ENCODE measurements around the gene ZNF541. TPM values are rescaled to one million over a fixed set of nuclear protein-coding genes. Genes with fewer than 3 reads are reported as not detected.
A peak's percentile ranks its signal among the peaks of the same experiment; 100 is the strongest.

Gene ZNF541
- polyA plus RNA-seq, 3 donors, result not detected

GRCh38 chr19:47582320-47582909 lies 9.5 kb upstream of the ZNF541 start:
- H3K4me1 Mint-ChIP-seq, result peaks cover 6% of the 10 kb centered on the region
- peaks cover 15 to 30% (median 17%) of the 10 kb centered on the region in 3 donors for H3K27me3 Mint-ChIP-seq (ENCODE audit: low read depth in 3 of 3)
- Histone ChIP-seq H3K4me1 (ENCODE audit: control insufficient read depth in 1 of 2, insufficient read depth in 2 of 2, low read length in 2 of 2) (no peaks in the 10 kb centered on the region), H4K20me1 (ENCODE audit: insufficient read depth, low read length) (no peaks in the 10 kb centered on the region), H3K27me3 (ENCODE audit: control insufficient read depth in 2 of 2, insufficient read depth in 2 of 2, low read length in 2 of 2) (peaks cover 0 to 6% of the 10 kb centered on the region in 2 donors), H3K9me3 (replicated peaks in 1 of 2; ENCODE audit: control insufficient read depth in 1 of 2, insufficient read depth in 1 of 2, low read length in 2 of 2) (peaks cover 10 to 26% of the 10 kb centered on the region in 2 donors), H3K36me3 (replicated peaks in 1 of 2; ENCODE audit: control insufficient read depth in 1 of 2, insufficient read depth in 2 of 2, low read length in 2 of 2) (no peaks in the 10 kb centered on the region), H3K4me2 (replicated peaks; ENCODE audit: extremely low read depth, low read length, poor library complexity, severe bottlenecking) (no peak overlapping the region), H3K9ac (ENCODE audit: insufficient read depth, low read length, poor library complexity, severe bottlenecking) (no peak overlapping the region), H2AFZ (ENCODE audit: insufficient read depth, low read depth, low read length, poor library complexity, severe bottlenecking) (no peak overlapping the region), H3K27ac (ENCODE audit: low read depth in 1 of 2, low read length in 2 of 2) (no peak overlapping the region), H3K4me3 (replicated peaks in 1 of 3; ENCODE audit: low read depth in 2 of 3, low read length in 3 of 3) (no peak overlapping the region), H3K79me2 (ENCODE audit: insufficient read depth, low read length) (no peaks in the 10 kb centered on the region)
- no peak for DNase-seq
- WGBS (ENCODE audit: insufficient coverage), result no CpG with 5 or more reads among the region's 6 CpGs
- intact Hi-C loops (cut with micrococcal nuclease), result no loop called here
- peaks cover 0 to 3% of the 10 kb centered on the region in 2 donors for H3K36me3 Mint-ChIP-seq
- H3K4me3 Mint-ChIP-seq, result peak overlapping the region in 1 of 2 donors; percentile 22
- peaks cover 10 to 26% (median 21%) of the 10 kb centered on the region in 7 donors for H3K9me3 Mint-ChIP-seq
- TF ChIP-seq CTCF (IDR thresholded peaks at IDR 0.05), result no peak
- no peak overlapping the region for H3K27ac Mint-ChIP-seq

GRCh38 chr19:47581605-47582319 lies 8.8 kb upstream of the ZNF541 start:
- no peak for TF ChIP-seq CTCF (IDR thresholded peaks at IDR 0.05)
- Histone ChIP-seq H3K79me2 (ENCODE audit: insufficient read depth, low read length) (no peaks in the 10 kb centered on the region), H3K4me1 (ENCODE audit: control insufficient read depth in 1 of 2, insufficient read depth in 2 of 2, low read length in 2 of 2) (no peaks in the 10 kb centered on the region), H3K4me3 (replicated peaks in 1 of 3; ENCODE audit: low read depth in 2 of 3, low read length in 3 of 3) (no peak overlapping the region), H3K9ac (ENCODE audit: insufficient read depth, low read length, poor library complexity, severe bottlenecking) (no peak overlapping the region), H3K9me3 (replicated peaks in 1 of 2; ENCODE audit: control insufficient read depth in 1 of 2, insufficient read depth in 1 of 2, low read length in 2 of 2) (peaks cover 10 to 20% of the 10 kb centered on the region in 2 donors), H3K4me2 (replicated peaks; ENCODE audit: extremely low read depth, low read length, poor library complexity, severe bottlenecking) (no peak overlapping the region), H4K20me1 (ENCODE audit: insufficient read depth, low read length) (no peaks in the 10 kb centered on the region), H3K27ac (ENCODE audit: low read depth in 1 of 2, low read length in 2 of 2) (no peak overlapping the region), H3K36me3 (replicated peaks in 1 of 2; ENCODE audit: control insufficient read depth in 1 of 2, insufficient read depth in 2 of 2, low read length in 2 of 2) (no peaks in the 10 kb centered on the region), H3K27me3 (ENCODE audit: control insufficient read depth in 2 of 2, insufficient read depth in 2 of 2, low read length in 2 of 2) (peaks cover 0 to 6% of the 10 kb centered on the region in 2 donors), H2AFZ (ENCODE audit: insufficient read depth, low read depth, low read length, poor library complexity, severe bottlenecking) (no peak overlapping the region)
- intact Hi-C loops (cut with micrococcal nuclease), result no loop called here
- Mint-ChIP-seq H3K27me3 (ENCODE audit: low read depth in 3 of 3) (peaks cover 16 to 32% (median 17%) of the 10 kb centered on the region in 3 donors), H3K27ac (peak overlapping the region in 3 of 7 donors; percentile 15 to 69 (median 56)), H3K4me3 (no peak overlapping the region), H3K36me3 (peaks cover 0 to 3% of the 10 kb centered on the region in 2 donors), H3K4me1 (peaks cover 6% of the 10 kb centered on the region), H3K9me3 (peaks cover 7 to 22% (median 18%) of the 10 kb centered on the region in 7 donors)
- DNase-seq, result no peak
- WGBS (ENCODE audit: insufficient coverage), result 52% methylated on average over 6 of the region's 6 CpGs

Data from CD14-positive monocyte (primary cell).